Heart right ventricle (tissue), 16 donors: Measurements from ENCODE around the gene KPNA1. TPM values are rescaled to one million over a fixed set of nuclear protein-coding genes. Genes with fewer than 3 reads are reported as not detected.

Experiments used
- ATAC-seq, 8 donors: fragments of 200-7000 bp; cut with Tn5 transposase; one replicate each; pipeline ENCODE4 v1.9.1; 2020; ENCODE audit warnings: mild to moderate bottlenecking in 8 of 8, moderate library complexity in 8 of 8, moderate number of reproducible peaks in 1 of 8
- DNase-seq, 2 donors: peaks; one replicate each; pipeline ENCODE4 v3.0.0-alpha.2; 2020
- H3K27ac ChIP-seq, 10 donors: fragments of 200-600 bp; sonication (generic) in 2 of 10; one replicate each; pipeline versions ENCODE4 v1.5.0 to v1.8.0; 2020 to 2022; ENCODE audit warnings: mild to moderate bottlenecking in 3 of 10
- H3K27me3 ChIP-seq, 7 donors: fragments of 200-600 bp; one replicate each; pipeline ENCODE4 v1.8.0; 2021 to 2022; ENCODE audit warnings: mild to moderate bottlenecking in 2 of 7
- H3K36me3 ChIP-seq, 9 donors: fragments of 200-600 bp; sonication (generic) in 1 of 9; one replicate each; pipeline versions ENCODE4 v1.5.0 to v1.8.0; 2020 to 2022; ENCODE audit warnings: mild to moderate bottlenecking in 2 of 9
- H3K4me1 ChIP-seq, 9 donors: fragments of 200-600 bp; sonication (generic) in 1 of 9; one replicate each; pipeline versions ENCODE4 v1.5.0 to v1.8.0; 2020 to 2022; ENCODE audit warnings: mild to moderate bottlenecking in 4 of 9
- H3K4me3 ChIP-seq, 10 donors: fragments of 200-600 bp; sonication (generic) in 2 of 10; one replicate each; pipeline versions ENCODE4 v1.5.0 to v1.8.0; 2020 to 2022; ENCODE audit warnings: mild to moderate bottlenecking in 7 of 10, moderate library complexity in 2 of 10
- H3K9me3 ChIP-seq, 11 donors: fragments of 200-600 bp in 10 of 11; sonication (generic) in 2 of 11; one replicate each; pipeline versions ENCODE4 v1.5.0 to v1.8.0; 2013 to 2022; ENCODE audit warnings: mild to moderate bottlenecking in 2 of 11, control low read depth in 1 of 11, moderate library complexity in 1 of 11
- WGBS, 2 donors: extraction: QIAGEN DNeasy Blood & Tissue Kit; methylation state at CpG; one replicate each; pipeline ENCODE4 v1.1.7; 2013; ENCODE audit warnings: inconsistent platforms in 1 of 2; 5-methylcytosine and 5-hydroxymethylcytosine counted together
- intact Hi-C, 10 donors: fragments of 100-400 bp; cut with DNase I; formaldehyde crosslinking; loops; one replicate each; pipeline versions ENCODE4 v1.11.1 to v1.14.2; 2022
- polyA plus RNA-seq, 2 donors: library from polyadenylated mRNA; stranded (reverse); fragments of 200-250 nt; gene quantifications; one replicate each; pipeline ENCODE4 v1.2.3, GENCODE V29; 2013
- total RNA-seq, 10 donors: library from RNA; stranded (reverse); fragmentation: NEBNext Ultra II Directional in 3 of 10; extraction: Animal tissue kit (Norgen Biotek cat#: 25700) in 3 of 10; gene quantifications; one replicate each; pipeline versions ENCODE4 v1.2.1 to v1.2.4, GENCODE V29; 2021 to 2023
- TF ChIP-seq, protein P1 (sequence below), 9 donors: fragments of 200-600 bp; sonication (generic) in 2 of 9; IDR thresholded peaks; one replicate each; pipeline versions ENCODE4 v1.5.0 to v1.8.0; 2021 to 2022; ENCODE audit warnings: antibody characterized with exemption in 9 of 9, mild to moderate bottlenecking in 5 of 9, moderate library complexity in 1 of 9
- donor health status: Arrhythmogenic right ventricular cardiomyopathy.
- donor health status: ischemic (EF 13 %, LVEDD 7.1; RV severe dilation, severe dysfunction).
- donor health status: healthy with polysubstance abuse.
- donor health status: DM: no; HTN: yes; CAD: no.
- donor health status: DM: no; HTN: no; CAD: no.
- donor health status: ischemic (EF 25% LVEDD 6.9; RV normal size, moderate dysfunction).
- donor health status: ischemic (EF 25% LVEDD 5.7; RV mildly dilated, moderate dysfunction).
- donor health status: healthy.
- donor health status: DM: yes; HTN: yes; CAD: no.
- donor health status: Ischemic cardiomyopathy.
- donor health status: ischemic (EF 35%, LVEDD 5.7; RV mildly dilated, moderate dysfunction).
- donor health status: nonischemic (EF 11% LVEDD 7.7; RV severe dilation, severe dysfunction).
- donor health status: DM: yes; HTN: yes; CAD: no.
- donor health status: PGD.
- donor health status: ischemic (EF 29% LVEDD 5.4; RV normal size, mild dysfunction).
- donor health status: nonischemic (EF 23%, LVEDD 6.1; RV moderate dilation, normal function).

KPNA1 gene
- total and polyA plus RNA-seq, 12 donors, result 14.5 to 121 (median 84.1) TPM

DNA sequence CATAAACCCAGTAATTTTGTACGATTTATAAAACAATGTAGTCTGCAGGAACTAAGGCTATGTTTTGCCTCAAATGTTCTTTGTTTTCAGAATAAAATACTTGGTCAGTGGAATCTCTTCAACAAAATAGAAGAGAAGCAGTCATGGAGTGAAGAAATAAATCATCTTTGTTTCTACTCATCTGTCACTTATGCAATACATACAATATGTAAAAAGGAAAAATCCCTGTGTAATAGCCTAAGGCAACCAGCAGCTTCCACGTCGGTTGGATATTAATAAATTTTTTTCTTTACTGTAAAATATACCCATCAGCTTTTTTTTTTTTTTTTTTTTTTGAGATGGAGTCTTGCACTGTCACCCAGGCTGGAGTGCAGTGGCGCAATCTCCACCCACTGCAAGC is 93.6 kb downstream of the KPNA1 start:
- Histone ChIP-seq H3K36me3 (peaks cover 0 to 51% (median 14%) of the 10 kb centered on the region in 9 donors), H3K27me3 (no peaks in the 10 kb centered on the region), H3K27ac (no peak overlapping the region), H3K4me3 (no peak overlapping the region), H3K4me1 (peaks cover 4 to 13% (median 10%) of the 10 kb centered on the region in 9 donors), H3K9me3 (no peaks in the 10 kb centered on the region)
- DNase-seq (no peak), ATAC-seq (no peak)
- intact Hi-C loops, result no loop called here
- WGBS, 2 donors, result 93 to 96% methylated on average over 4 of the region's 4 CpGs
- TF ChIP-seq, protein P1, sequence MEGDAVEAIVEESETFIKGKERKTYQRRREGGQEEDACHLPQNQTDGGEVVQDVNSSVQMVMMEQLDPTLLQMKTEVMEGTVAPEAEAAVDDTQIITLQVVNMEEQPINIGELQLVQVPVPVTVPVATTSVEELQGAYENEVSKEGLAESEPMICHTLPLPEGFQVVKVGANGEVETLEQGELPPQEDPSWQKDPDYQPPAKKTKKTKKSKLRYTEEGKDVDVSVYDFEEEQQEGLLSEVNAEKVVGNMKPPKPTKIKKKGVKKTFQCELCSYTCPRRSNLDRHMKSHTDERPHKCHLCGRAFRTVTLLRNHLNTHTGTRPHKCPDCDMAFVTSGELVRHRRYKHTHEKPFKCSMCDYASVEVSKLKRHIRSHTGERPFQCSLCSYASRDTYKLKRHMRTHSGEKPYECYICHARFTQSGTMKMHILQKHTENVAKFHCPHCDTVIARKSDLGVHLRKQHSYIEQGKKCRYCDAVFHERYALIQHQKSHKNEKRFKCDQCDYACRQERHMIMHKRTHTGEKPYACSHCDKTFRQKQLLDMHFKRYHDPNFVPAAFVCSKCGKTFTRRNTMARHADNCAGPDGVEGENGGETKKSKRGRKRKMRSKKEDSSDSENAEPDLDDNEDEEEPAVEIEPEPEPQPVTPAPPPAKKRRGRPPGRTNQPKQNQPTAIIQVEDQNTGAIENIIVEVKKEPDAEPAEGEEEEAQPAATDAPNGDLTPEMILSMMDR (IDR thresholded peaks at IDR 0.05), result no peak

DNA sequence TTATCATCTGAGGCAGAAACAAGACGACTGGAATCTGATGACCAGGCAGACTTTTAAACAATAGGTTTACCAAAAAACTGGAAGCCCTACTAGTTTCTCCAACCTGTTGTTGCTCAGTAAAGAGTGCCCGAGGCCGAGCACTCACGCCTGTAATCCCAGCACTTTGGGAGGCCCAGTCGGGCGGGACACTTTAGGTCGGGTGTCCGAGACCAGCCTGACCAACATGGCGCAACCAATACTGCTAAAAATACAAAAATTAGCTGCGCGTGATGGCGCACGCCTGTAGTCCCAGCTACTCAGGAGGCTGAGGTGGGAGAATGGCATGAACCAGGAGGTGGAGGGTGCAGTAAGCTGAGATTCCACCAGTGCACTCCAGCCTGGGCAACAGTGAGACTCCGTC is 97.8 kb downstream of the KPNA1 start:
- TF ChIP-seq, protein P1 (IDR thresholded peaks at IDR 0.05), result no peak
- DNase-seq (no peak), ATAC-seq (no peak)
- Histone ChIP-seq H3K4me3 (peak overlapping the region; percentile 56 to 85 (median 69)), H3K27me3 (no peaks in the 10 kb centered on the region), H3K27ac (peak overlapping the region in 7 of 10 donors; percentile 86 to 91 (median 89)), H3K9me3 (no peaks in the 10 kb centered on the region), H3K4me1 (peaks cover 8 to 40% (median 27%) of the 10 kb centered on the region in 9 donors), H3K36me3 (peaks cover 0 to 28% (median 0%) of the 10 kb centered on the region in 9 donors)
- intact Hi-C loops, result loop anchor here in 2 of 10 donors (5.0 kb wide), 1 partner anchor 95 kb away; the partner anchor contains the start of gene KPNA1 (in 2 of the 2)
- WGBS, 2 donors, result 39 to 56% methylated on average over 14 of the region's 14 CpGs

DNA sequence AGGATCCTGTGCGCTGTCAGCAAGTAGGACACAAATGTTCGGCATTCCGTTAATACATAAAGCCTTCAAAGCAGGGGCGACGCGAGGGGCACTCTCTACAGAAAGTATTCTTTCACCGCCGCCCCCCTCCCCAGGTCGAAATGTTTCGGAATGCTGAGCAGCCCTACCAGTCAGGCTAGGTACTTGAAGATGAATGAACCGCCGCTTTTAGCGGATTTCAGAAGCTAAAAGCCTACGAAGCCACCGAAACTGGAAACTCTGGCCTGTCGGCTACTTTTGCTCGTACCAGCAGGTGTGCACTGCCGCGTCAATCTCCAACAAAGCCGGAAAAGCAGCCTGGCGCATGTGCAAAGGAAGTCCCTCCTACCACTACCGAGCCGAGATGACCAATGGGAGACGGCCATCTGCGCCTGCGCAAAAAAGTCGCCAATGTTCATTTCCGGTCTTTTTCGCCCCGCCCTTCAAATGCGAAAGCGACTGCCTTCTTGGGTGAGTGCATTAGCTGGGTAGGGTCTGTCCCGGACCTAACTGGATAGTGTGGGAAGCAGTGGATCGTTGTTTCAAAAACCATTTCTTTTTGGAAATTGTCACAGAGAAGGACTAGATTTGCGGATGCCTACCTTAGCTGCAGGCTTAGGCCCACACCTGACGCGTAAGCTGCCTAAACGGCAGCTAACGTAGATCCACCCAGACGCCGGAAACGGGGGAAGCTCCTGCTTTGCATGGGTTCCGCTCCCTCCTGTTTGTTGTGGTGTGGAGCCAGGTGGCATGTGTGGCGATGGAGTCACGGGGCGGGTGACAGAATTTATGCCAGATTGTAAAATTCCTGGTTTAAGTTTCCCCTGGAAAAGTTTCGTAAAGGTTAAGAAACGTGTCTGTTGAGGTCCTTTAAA is 98.7 kb downstream of the KPNA1 start, which contains the start of gene WDR5B:
WDR5B (minus strand) TSS at position 301 of the 893 bp plus-strand sequence. CDS start 534 bp downstream, outside the sequence.
- TF ChIP-seq, protein P1 (IDR thresholded peaks at IDR 0.05), result peak in 3 of 9 donors; percentile 26 to 35 (median 28)
- DNase-seq (peak; percentile 97 to 98), ATAC-seq (peak; percentile 95 to 98 (median 97))
- no peaks in the 10 kb centered on the region for H3K9me3 ChIP-seq
- peak within 1 kb of the TSS; percentile 54 to 91 (median 88) for H3K27ac ChIP-seq
- intact Hi-C loops, result loop anchor here in 2 of 10 donors (5.0 kb wide), 1 partner anchor 96 kb away; the partner anchor contains the start of gene KPNA1 (in 2 of the 2)
- H3K27me3 ChIP-seq, result no peaks in the 10 kb centered on the region
- peaks cover 8 to 43% (median 27%) of the 10 kb centered on the region in 9 donors for H3K4me1 ChIP-seq
- 0% methylated on average over 48 of the region's 48 CpGs for WGBS, 2 donors
- peak within 1 kb of the TSS; percentile 56 to 85 (median 69) for H3K4me3 ChIP-seq
- peaks cover 0 to 31% (median 0%) of the 10 kb centered on the region in 9 donors for H3K36me3 ChIP-seq

DNA sequence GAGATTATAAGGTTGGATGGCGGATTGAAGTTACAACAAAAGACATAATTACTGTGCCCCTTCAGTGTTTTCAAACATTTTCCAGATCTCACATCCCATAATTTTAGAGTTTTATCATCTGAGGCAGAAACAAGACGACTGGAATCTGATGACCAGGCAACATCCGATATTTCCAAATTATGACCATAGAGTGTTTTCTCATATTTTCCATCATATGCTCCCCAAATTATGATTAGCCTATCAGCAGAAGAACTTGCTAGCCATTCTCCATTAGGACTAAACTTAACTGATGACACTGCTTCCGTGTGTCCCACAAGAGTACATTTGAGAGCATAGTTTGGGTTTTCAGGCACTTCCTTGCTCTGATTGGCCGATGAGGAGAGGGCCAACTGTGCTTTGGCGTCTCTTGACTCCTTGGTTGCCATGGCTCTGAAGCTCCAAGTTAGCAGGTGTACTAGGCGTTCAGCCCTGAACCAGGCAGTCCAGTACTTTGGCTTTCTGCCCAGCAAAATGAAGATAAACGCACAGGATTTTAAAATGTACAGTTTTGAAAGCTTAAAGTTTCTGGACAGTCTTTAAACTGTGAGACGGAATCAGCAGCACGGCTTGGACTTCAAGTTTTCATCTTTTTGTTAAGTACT is 99.5 kb downstream of the KPNA1 start:
- Histone ChIP-seq H3K9me3 (no peaks in the 10 kb centered on the region), H3K36me3 (peaks cover 0 to 38% (median 7%) of the 10 kb centered on the region in 9 donors), H3K27me3 (no peaks in the 10 kb centered on the region), H3K4me1 (peaks cover 8 to 48% (median 27%) of the 10 kb centered on the region in 9 donors), H3K27ac (peak overlapping the region in 9 of 10 donors; percentile 82 to 91 (median 89)), H3K4me3 (peak overlapping the region; percentile 56 to 85 (median 69))
- WGBS, 2 donors, result 23 to 24% methylated on average over 10 of the region's 10 CpGs
- TF ChIP-seq, protein P1 (IDR thresholded peaks at IDR 0.05), result no peak
- intact Hi-C loops, result loop anchor here in 2 of 10 donors (5.0 kb wide), 1 partner anchor 97 kb away; the partner anchor contains the start of gene KPNA1 (in 2 of the 2)
- ATAC-seq (peak in 5 of 8 donors; percentile 21 to 48 (median 26)), DNase-seq (peak in 1 of 2 donors; percentile 11)
